ENCODE results near the gene GPRC6A. TPM values are rescaled to one million over a fixed set of nuclear protein-coding genes. Genes with fewer than 3 reads are reported as not detected.

GPRC6A gene
- total and polyA plus RNA-seq, 2 of the 13 experiments (the other 11 are each of a cell fraction or from before 2014, with no cell fraction given): not detected

DNA sequence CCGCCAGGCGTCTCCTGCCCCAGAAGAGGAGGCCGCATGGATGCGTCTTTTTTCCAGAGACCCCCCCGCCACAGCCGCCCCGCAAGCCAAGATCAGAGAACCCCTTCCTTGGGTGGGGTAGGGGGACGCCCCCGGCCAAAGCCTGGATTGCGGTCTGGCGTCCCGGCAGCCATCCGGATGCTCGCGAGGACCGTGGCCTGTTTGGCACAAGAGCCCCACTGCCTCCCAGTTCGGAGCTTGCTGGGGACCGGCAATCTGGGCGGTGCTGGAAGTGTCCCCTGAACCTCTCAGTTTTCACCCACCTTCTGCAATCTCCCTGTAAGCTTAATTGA lies 64.3 kb downstream of the GPRC6A start:
- H2AFZ ChIP-seq (ENCODE audit: low read length): no peak overlapping the region
- H3K36me3 ChIP-seq (replicated peaks in 1 of 2; ENCODE audit: control insufficient read depth in 1 of 2, insufficient read depth in 2 of 2, low read length in 2 of 2): no peaks in the 10 kb centered on the region
- intact Hi-C loops (cut with micrococcal nuclease; ENCODE audit: unreplicated experiment): no loop called here
- DNase-seq (ENCODE audit: low spot score) (no peak), FAIRE-seq (no peak), ATAC-seq (peak; percentile 43)
- in situ Hi-C loops (cut with HindIII; ENCODE audit: extremely low pct_ligation_motif_present, low pct_unique_long_range_greater_than_20kb): no loop called here
- H3K4me1 ChIP-seq (ENCODE audit: insufficient read depth, low read length): peaks cover 15% of the 10 kb centered on the region; the same call in 1 of the 2 replicates
- H3K79me2 ChIP-seq (ENCODE audit: insufficient read depth, low read length): no peaks in the 10 kb centered on the region
- no peaks in the 10 kb centered on the region for H4K20me1 ChIP-seq (ENCODE audit: insufficient read depth, low read length)
- no peak overlapping the region for H3K9ac ChIP-seq (ENCODE audit: insufficient read depth, low read depth, low read length)
- no TSS peak for BruUV-seq (replicated peaks)
- peak overlapping the region; percentile 24 to 71 (median 52); a peak in 3 of 6 replicates for H3K4me3 ChIP-seq (replicated peaks in 1 of 3; ENCODE audit: insufficient read depth in 1 of 3, low read depth in 2 of 3, low read length in 3 of 3)
- TF ChIP-seq, protein P1, sequence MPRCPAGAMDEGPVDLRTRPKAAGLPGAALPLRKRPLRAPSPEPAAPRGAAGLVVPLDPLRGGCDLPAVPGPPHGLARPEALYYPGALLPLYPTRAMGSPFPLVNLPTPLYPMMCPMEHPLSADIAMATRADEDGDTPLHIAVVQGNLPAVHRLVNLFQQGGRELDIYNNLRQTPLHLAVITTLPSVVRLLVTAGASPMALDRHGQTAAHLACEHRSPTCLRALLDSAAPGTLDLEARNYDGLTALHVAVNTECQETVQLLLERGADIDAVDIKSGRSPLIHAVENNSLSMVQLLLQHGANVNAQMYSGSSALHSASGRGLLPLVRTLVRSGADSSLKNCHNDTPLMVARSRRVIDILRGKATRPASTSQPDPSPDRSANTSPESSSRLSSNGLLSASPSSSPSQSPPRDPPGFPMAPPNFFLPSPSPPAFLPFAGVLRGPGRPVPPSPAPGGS (CRISPR knock-in tag; IDR thresholded peaks at IDR 0.05): 0 out of 2 replicates have a peak, but pooled peaks have one; percentile 8
- TF ChIP-seq HOXA3 (CRISPR knock-in tag; IDR thresholded peaks at IDR 0.05): no peak
- 0 out of 2 replicates have a peak, but pooled peaks have one; percentile 11 for TF ChIP-seq ZNF225 (CRISPR knock-in tag; IDR thresholded peaks at IDR 0.05)
- no peaks in the 10 kb centered on the region for H3K9me3 ChIP-seq (ENCODE audit: low read length)
- H3K4me2 ChIP-seq (ENCODE audit: low read depth, low read length): peak overlapping the region; percentile 73
- WGBS (ENCODE audit: low lambda C conversion rate): 73% methylated on average over 17 of the region's 19 CpGs
- POLR2A ChIA-PET: no interaction called here
- H3K27ac ChIP-seq (ENCODE audit: extremely low read length, insufficient read depth, low read length): no peak overlapping the region
- peaks cover 0 to 48% of the 10 kb centered on the region in 2 experiments; a peak in 4 of 5 replicates for H3K27me3 ChIP-seq (ENCODE audit: control insufficient read depth in 1 of 2, insufficient read depth in 2 of 2, low read length in 2 of 2)
- CTCF ChIA-PET (ENCODE audit: low intra/inter-chr PET ratio, low total read pairs): no interaction called here

DNA sequence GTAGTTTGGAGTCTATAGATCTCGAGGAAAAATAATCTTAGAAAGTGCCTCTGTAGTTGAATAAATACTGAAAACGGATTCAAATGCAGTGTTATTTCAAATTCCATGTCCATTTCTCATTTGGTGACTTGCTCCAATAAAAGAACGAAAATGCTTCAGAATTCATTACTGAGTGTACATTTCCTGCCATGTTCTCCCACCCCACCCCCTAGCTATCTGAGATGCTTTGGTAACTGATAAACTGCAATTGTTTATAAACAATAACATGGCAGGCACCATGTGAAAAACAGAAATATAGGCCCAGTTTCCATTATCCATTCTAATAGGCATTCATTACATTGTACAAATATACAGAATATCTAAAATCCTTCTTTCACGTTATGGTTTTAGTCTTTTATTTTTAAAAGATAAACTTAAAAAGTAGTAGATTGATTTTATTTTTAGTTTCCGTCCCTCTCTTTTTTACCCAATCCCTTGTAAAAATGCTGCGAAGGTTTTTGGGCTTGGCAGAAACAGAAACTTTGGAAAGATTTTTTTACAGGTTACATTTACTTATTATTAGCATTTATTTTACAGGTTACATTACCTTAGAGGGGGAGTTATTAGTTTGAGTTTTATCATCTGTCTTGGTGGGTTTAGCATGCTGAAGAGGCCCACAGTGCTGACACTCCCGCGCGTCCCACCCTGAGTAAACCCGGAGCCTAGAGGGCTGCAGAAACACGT lies 64.8 kb downstream of the GPRC6A start:
- no peak for TF ChIP-seq ZFP36L1 (CRISPR knock-in tag; IDR thresholded peaks at IDR 0.05)
- TF ChIP-seq EED (CRISPR knock-in tag; IDR thresholded peaks at IDR 0.05): no peak
- no peak for TF ChIP-seq ZBTB38 (CRISPR knock-in tag; IDR thresholded peaks at IDR 0.05)
- TF ChIP-seq NR2C2 (CRISPR knock-in tag; IDR thresholded peaks at IDR 0.05; ENCODE audit: borderline replicate concordance): no peak
- TF ChIP-seq SP140L (CRISPR knock-in tag; IDR thresholded peaks at IDR 0.05; ENCODE audit: borderline replicate concordance): no peak
- TF ChIP-seq MYC (CRISPR knock-in tag; IDR thresholded peaks at IDR 0.05; ENCODE audit: borderline replicate concordance): no peak
- TF ChIP-seq MED13 (CRISPR knock-in tag; IDR thresholded peaks at IDR 0.05): no peak
- TF ChIP-seq, protein P2, sequence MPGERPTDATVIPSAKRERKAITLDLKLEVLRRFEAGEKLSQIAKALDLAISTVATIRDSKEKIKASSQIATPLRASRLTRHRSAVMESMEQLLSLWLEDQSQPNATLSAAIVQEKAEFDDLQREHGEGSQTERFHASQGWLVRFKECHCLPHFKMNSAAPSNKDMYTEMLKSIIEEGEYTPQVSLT (CRISPR knock-in tag; IDR thresholded peaks at IDR 0.05; ENCODE audit: borderline replicate concordance, low read depth): no peak
- TF ChIP-seq KDM1A (CRISPR knock-in tag; IDR thresholded peaks at IDR 0.05): no peak
- TF ChIP-seq NR2F1 (CRISPR knock-in tag; IDR thresholded peaks at IDR 0.05): no peak
- TF ChIP-seq MAFG (CRISPR knock-in tag; IDR thresholded peaks at IDR 0.05): no peak
- TF ChIP-seq ZBTB3 (CRISPR knock-in tag; IDR thresholded peaks at IDR 0.05; ENCODE audit: borderline replicate concordance, low read depth): no peak
- Histone ChIP-seq H3K4me2 (ENCODE audit: low read depth, low read length) (no peak overlapping the region), H3K9ac (ENCODE audit: insufficient read depth, low read depth, low read length) (no peak overlapping the region), H3K4me3 (replicated peaks in 1 of 3; ENCODE audit: insufficient read depth in 1 of 3, low read depth in 2 of 3, low read length in 3 of 3) (no peak overlapping the region), H3K4me1 (ENCODE audit: insufficient read depth, low read length) (peaks cover 15% of the 10 kb centered on the region; the same call in 1 of the 2 replicates), H3K9me3 (ENCODE audit: low read length) (no peaks in the 10 kb centered on the region), H3K27me3 (ENCODE audit: control insufficient read depth in 1 of 2, insufficient read depth in 2 of 2, low read length in 2 of 2) (peaks cover 0 to 48% of the 10 kb centered on the region in 2 experiments; a peak in 4 of 5 replicates), H3K27ac (ENCODE audit: extremely low read length, insufficient read depth, low read length) (no peak overlapping the region), H2AFZ (ENCODE audit: low read length) (no peak overlapping the region), H4K20me1 (ENCODE audit: insufficient read depth, low read length) (no peaks in the 10 kb centered on the region), H3K36me3 (replicated peaks in 1 of 2; ENCODE audit: control insufficient read depth in 1 of 2, insufficient read depth in 2 of 2, low read length in 2 of 2) (no peaks in the 10 kb centered on the region), H3K79me2 (ENCODE audit: insufficient read depth, low read length) (no peaks in the 10 kb centered on the region)
- no peak for FAIRE-seq
- no peak for ATAC-seq
- no peak for DNase-seq (ENCODE audit: low spot score)
- intact Hi-C loops (cut with micrococcal nuclease; ENCODE audit: unreplicated experiment): no loop called here
- ChIA-PET POLR2A (no interaction called here), CTCF (ENCODE audit: low intra/inter-chr PET ratio, low total read pairs) (no interaction called here)
- no TSS peak for BruUV-seq (replicated peaks)
- 56% methylated on average over 11 of the region's 11 CpGs for WGBS (ENCODE audit: low lambda C conversion rate)
- in situ Hi-C loops (cut with HindIII; ENCODE audit: extremely low pct_ligation_motif_present, low pct_unique_long_range_greater_than_20kb): no loop called here

Data from HepG2 (cell line).